RKO (cell line): Measurements from ENCODE around the gene ZNF609.
A peak's percentile ranks its signal among the peaks of the same experiment; 100 is the strongest.

Source experiments
- DNase-seq: peaks from one replicate; pipeline ENCODE4 v3.0.0-alpha.2; 2016; ENCODE audit warnings: low spot score

The ZNF609 gene

GRCh38 chr15:64535460-64536243, 75.3 kb downstream of the ZNF609 start:
- DNase-seq, result no peak

- peak; percentile 87 for DNase-seq
Observed at GRCh38 chr15:64536244-64536836, 76.0 kb downstream of the ZNF609 start.

DNA sequence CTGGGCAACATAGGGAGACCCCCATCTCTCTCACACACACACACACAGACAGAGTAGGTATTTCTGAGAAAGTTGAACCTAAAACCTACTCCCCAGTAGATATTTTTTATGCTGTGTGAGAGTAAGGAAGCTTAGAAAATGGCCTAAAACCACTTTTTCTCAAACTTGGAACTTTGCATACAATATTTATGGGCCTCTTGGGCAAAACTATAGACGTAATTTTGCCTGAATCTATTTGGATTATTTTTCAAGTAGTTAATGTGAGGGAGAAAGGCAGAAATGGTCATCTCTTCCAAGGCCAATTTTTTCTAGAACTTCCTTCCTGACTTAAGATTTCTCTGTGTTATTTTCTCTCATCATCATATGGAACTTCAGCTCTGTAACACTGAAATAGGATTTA, 81.7 kb downstream of the ZNF609 start:
- DNase-seq, result no peak

DNA sequence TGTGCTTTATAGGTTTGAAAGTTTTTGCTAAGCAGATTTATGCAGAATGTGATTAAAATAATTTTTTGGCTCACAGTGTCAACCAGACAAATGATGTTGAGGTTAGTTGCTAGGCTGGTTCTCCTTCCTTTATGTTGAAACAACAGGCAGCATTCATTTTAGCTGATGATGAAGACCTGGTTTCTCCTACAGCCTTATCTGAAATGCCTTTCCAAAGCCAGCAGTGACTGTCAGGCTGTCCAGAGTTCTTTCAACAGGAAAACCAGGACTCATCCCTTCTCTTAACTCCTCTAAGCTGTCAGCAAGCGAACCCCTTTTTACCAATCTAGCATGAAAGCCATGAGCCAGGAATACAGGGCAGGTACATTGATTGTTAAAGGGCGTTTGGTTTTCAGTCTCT, 84.1 kb downstream of the ZNF609 start:
- DNase-seq, result no peak

GRCh38 chr15:64547275-64547674, 86.9 kb downstream of the ZNF609 start:
- DNase-seq, result no peak

- no peak for DNase-seq
Observed at GRCh38 chr15:64548235-64548634, 87.9 kb downstream of the ZNF609 start.

DNA sequence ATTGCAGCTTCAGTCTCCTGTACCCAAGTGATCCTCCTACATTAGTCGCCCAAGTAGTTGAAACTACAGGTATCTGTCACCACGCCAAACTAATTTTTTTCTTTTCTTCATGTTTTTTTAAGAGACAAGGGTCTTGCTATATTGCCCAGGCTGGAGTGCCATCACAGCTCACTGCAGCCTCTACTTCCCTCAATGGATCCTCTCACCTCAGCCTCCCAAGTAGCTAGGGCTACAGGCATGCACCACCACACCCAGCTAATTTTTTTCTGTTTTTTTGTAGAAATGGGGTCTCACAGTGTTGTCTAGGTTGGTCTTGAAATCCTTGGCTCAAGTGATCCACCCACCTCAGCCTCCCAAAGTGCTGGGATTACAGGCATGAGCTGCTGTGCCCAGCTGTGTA, 89.5 kb downstream of the ZNF609 start:
- no peak for DNase-seq

GRCh38 chr15:64552281-64552948, 92.0 kb downstream of the ZNF609 start:
- DNase-seq, result no peak

- DNase-seq, result no peak
Observed at GRCh38 chr15:64558460-64559179, 98.2 kb downstream of the ZNF609 start.

GRCh38 chr15:64559243-64559642, 98.9 kb downstream of the ZNF609 start:
- no peak for DNase-seq

DNA sequence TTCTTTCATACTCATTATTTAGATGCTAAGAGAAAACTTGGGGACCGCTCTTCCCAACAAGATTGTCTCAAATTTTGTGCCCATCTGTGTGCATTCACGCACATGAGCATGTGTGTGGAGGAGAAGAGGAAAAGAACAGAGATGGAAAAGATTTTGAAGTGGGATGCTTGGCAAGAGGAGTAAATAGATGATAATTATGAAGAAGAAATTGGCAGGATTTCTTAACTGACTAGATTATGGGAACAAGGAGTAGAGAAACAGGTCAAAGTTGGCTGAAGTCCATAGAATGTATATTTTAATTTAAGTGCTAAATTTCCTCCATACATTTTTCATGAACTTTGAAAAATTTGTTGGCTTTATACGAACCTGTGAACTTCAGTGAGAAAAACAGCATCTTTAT, 100.1 kb downstream of the ZNF609 start:
- no peak for DNase-seq

- DNase-seq, result no peak
Observed at GRCh38 chr15:64560998-64561397, 100.6 kb downstream of the ZNF609 start.

GRCh38 chr15:64562003-64562640, 101.7 kb downstream of the ZNF609 start:
- DNase-seq, result no peak

DNA sequence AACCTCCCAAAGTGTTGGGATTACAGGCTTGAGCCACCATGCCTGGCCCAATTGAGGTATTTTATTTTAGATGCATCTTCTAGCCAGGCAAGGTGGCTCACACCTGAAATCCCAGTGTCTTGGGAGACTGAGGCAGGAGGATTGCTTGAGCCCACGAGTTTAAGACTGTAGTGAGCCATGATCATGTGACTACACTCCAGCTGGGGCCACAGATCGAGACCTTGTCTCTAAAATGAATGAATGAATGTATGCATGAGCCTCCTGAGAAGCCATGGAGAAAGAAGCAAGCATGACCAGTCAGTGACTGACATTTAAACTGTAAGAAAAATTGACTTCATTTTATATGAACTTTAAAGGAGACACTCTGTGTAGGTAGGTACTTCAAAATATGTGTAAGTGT, 105.7 kb downstream of the ZNF609 start:
- DNase-seq, result no peak

DNA sequence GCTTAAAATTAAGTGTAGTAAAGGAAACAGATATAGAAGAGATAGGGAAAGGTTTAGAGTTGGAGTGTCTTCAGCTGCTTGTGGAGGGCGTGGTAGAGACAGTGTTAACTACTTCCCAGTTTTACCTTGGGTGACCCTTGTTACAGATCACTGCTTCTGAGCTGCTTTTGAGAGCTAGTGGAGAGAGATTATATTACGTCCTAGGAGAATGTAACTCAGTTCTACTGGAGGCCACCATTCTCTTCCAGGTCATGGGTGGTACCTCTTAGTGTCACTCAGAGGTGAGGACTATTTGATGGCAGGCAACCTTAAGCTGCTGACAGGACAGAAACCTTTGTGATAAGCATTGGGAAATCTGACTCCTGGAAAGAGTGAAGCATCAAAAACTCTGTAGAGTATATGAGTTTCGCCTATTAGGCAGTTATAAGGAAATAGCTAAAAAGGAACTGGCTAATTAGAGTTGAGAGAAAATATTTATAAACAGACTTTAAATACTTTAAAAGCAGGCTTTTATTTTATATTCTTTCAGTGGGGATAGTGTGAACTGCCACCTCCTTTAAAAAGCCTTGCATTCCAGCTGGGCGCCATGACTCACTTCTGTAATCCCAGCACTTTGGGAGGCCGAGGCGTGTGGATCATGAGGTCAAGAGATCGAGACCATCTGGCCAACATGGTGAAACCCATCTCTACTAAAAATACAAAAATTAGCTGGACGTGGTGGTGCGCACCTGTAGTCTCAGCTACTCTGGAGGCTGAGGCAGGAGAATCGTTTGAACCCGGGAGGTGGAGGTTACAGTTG, 106.5 kb downstream of the ZNF609 start:
- no peak for DNase-seq

DNA sequence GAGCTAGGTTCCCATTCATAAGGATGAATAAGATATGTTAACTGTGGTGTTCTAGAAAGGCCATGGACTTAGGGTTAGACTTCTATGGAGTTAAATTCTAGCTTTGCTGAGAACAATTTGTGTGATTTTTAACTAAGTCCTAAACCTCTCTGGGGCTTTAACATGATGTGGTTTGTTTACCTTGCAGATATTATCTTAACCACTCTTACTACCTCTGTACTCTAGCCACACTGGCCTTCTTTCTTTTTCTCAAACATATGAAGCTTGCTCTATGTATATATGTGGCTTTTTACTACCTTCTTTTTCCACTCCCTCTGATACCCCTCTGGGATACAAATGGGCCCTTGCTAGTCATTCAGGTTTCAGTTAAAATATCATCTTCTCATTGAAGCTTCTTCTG, 108.4 kb downstream of the ZNF609 start:
- no peak for DNase-seq

- DNase-seq, result no peak
Observed at GRCh38 chr15:64571857-64572291, 111.5 kb downstream of the ZNF609 start.

- DNase-seq, result no peak
Observed at GRCh38 chr15:64572856-64573255, 112.5 kb downstream of the ZNF609 start.

DNA sequence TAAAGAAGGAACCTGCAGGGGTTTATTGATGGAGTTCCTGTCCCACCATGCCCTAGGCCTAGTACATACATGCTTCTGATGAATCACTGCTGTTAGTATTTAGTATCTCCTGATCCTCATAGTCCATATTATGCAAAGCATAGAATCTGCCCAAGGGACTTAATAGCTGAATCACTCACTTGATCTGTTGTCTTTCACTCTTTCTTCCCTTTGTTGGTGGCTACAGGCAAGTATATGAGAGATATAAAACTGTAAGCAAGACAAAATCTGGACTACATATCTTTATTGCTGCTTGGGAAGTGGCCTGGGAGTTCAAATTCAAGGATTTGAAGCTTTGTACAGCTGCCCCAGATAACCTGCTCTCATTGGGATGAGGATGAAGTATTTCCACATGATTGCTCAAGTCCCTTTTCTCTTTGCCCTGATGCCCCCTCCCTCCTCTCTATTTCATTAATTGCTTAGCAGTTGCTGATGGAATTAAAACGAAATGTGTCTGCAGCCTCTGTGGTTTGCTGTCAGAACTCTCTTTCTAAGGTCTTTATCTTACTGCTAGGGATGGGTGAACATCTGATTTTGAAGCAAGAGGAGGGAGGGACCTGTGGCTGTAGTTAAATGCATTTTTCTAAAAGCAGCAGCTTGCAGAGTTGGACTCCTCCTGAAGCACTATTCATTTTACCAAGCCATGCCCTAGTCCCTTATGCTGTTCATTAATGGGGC, 114.1 kb downstream of the ZNF609 start:
- DNase-seq, result no peak

DNA sequence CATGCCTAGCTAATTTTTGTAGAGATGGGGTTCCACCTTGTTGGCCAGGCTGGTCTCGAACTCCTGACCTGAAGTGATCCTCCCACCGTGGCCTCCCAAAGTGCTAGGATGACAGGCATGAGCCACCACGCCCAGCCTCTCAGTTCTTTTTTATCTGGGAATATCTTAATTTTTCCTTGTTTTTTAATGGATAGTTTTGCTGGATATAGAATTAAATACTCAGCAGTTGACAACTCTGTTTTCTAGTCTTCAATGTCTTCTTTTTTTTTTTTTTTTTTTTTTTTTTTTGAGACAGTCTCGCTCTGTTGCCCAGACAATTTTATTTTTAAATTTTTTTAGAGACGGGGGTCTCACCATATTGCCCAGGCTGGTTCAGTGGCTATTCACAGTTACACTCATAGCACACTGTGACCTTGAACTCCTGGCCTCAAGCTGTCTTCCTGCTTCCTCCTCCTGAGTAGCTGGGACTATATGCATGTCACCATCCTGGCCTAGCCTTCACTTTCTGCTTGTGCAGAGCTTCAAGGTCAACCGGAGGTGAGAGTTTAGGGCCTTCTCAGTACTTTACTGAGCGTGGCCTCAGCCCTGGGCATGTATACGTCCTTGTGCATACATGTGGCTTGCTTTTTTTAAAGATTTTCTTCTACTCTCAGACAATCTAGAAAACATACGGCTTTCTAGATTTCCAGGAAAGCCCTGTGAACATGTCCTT, 120.5 kb downstream of the ZNF609 start:
- no peak for DNase-seq
